ENCODE measurements around the gene ZNF473.

Gene ZNF473

GRCh38 chr19:50003810-50004419, 21.9 kb upstream of the ZNF473 start:
- no peak for DNase-seq (ENCODE audit: low read depth)

DNA sequence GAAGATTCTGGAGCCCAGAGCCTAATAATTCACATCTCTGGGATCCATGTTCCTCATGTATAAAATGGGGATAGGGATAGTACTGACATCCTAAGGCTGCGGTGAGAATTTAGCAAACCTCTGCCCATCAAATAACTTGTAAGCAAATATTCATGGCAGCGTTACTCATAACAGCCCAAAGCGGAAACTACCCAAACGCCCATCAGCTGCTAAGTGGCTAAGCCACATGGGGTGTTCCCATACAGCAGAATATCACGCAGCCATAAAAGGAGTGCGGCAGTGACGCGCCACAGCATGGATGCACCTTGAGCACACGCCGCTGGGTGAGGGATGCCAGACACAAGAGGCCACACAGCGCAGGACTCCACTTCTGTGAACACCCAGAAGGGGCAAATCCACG, 20.4 kb upstream of the ZNF473 start:
- DNase-seq (ENCODE audit: low read depth) = no peak

DNA sequence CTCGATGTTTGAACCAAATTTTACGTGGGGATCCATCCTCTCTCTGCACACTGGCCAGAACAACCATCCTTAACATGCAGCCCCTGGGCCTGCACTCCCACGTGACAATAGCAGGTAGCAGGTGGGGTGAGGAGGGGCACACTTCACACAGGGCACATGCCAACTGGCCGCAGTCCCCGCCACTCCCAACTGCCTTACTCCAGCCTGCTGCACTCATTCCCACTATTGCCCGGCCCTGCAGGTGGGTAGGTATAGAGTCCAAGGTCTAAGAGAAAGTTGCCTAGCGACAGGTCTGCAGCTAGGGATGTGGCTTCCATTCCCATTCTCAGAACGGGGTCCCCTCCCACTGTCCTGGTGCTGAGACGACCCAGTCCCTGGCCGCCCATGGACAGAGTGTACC, 18.6 kb upstream of the ZNF473 start:
- DNase-seq (ENCODE audit: low read depth) = no peak

DNA sequence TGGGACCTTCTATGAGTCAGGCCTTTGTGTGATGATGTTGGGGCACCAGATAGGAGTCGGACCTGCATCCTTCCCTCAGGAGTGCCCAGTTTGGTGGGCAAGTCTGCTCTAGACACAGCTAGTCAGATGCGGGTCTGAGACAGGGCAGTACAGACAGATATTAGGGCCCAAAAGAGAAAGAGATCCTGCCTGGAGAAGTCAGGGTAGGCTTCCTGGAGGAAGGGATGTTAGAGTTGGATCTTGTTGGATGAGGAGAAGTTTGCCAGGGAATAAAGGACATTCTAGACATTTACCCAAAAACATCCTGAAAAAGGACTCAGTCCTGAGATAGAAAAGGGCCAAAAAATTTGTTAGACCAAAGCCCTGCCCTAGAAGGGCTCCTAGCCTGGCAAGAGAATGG, 17.9 kb upstream of the ZNF473 start:
- DNase-seq (ENCODE audit: low read depth) = no peak

DNA sequence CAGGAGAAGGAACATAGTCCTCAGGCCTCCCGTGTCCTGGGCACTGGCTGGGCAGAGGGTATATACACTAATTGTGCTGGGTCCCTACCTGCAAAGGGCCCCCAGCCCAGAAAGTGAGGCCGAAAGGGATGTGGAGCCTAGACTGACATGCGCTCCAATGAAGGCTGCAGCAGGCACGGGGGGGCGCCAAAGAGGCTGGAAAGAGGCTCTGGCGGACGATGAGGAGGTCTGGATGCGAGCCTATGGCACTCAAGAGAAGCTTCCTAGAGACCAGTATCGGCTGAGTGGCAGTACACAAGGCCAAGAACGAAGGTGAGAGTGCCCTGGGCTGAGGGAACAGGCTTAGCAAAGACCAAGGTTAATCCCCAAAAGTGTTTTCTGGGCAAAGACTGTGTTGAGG, 17.3 kb upstream of the ZNF473 start:
- DNase-seq (ENCODE audit: low read depth) = no peak

DNA sequence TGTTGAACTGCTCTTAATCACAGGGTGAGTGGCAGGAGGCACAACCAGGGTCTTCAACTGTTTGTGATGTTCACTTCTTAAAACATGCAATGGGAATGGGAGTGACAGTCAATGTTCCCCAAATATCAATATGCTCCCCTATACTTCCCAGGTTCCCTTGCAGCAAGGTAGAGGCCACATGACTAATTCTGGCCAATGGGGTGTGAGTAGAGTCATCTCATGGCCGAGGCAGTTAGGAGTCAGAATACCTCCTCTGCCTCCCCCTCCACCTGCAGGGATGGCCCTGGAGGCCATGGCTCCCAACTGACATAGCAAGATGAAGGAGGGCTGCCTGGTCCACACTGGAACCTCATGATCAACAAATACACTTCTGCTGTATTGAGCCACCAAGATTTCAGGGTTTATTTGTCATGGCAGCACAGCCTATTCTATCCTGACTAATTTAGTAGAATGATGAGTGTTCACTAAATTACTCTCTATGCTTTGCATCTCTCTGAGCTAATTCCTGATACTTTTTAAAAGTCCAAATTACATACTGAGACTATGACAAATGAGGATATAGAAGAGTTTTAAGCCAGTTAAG, 9.5 kb upstream of the ZNF473 start:
- DNase-seq (ENCODE audit: low read depth) = no peak

GRCh38 chr19:50020481-50020880, 5.3 kb upstream of the ZNF473 start:
- DNase-seq (ENCODE audit: low read depth) = no peak

- DNase-seq (ENCODE audit: low read depth) = no peak
Measured at GRCh38 chr19:50022823-50023222, 3.0 kb upstream of the ZNF473 start.

- DNase-seq (ENCODE audit: low read depth) = no peak
Measured at GRCh38 chr19:50024719-50025021, 1.1 kb upstream of the ZNF473 start.

DNA sequence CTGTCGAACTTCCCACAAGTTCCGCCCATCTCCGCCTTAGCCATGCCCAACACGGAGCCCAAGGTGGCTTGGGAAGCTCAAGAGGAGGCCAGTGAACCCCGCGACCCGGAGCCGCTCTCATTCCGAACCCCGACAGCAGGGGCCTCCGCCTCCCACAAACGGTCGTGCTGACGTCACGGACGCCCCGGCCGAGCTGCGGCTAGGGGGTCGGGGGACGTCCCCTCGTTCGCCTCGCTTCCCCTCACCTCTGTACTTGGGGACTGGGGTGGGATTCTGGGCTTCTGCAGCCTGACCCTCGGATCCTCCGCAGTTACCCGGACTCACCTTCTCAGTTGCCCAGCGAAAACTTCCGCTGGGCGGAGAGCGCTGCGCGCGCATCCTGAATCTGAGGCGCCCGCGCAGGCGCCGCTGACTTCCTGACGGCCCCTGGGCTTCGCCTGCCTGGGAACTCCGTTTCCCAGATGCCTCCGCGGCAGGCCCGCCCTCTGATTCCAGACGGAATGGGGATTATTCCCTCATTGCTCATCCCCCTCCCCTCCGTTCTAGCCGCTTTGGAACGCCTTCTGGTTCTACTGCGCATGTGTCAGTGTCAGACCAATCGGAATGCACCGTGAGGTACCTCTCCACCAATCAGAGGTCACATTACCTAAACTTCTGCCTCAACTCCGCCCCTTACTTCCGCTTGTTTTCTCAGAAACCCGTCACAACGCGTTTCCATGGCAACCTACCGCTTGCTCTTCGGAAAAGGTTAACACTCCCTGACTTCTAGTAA, 597 bp upstream of the ZNF473 start, which contains the start of gene VRK3:
Gene VRK3, minus strand, starts transcription at position 351 of the 772 bp plus-strand sequence. CDS start 9,210 bp downstream, outside the sequence.
- peak; percentile 96 for DNase-seq (ENCODE audit: low read depth)

DNA sequence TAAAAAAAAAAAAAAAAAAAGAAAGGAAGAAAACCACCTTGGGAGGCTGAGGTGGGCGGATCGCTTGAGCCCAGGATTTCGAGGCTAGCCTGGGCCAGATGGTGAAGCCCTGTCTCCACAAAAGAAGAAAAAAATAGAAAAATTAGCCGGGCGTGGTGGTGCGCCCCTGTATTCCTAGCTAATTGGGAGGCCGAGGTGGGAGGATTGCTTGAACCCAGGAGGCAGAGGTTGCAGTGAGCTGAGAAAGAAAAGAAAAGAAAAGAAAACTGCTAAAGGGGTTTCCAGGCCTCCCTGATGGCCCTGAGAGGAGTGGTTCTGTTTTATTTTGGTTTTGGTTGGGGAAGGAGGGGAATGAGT, 723 bp downstream of the ZNF473 start:
- no peak for DNase-seq (ENCODE audit: low read depth)

GRCh38 chr19:50030225-50030624, 4.4 kb downstream of the ZNF473 start:
- DNase-seq (ENCODE audit: low read depth) = no peak

- no peak for DNase-seq (ENCODE audit: low read depth)
Measured at GRCh38 chr19:50030937-50031336, 5.1 kb downstream of the ZNF473 start.

GRCh38 chr19:50036908-50037307, 11.1 kb downstream of the ZNF473 start:
- DNase-seq (ENCODE audit: low read depth) = no peak

GRCh38 chr19:50039968-50040367, 14.2 kb downstream of the ZNF473 start:
- no peak for DNase-seq (ENCODE audit: low read depth)

DNA sequence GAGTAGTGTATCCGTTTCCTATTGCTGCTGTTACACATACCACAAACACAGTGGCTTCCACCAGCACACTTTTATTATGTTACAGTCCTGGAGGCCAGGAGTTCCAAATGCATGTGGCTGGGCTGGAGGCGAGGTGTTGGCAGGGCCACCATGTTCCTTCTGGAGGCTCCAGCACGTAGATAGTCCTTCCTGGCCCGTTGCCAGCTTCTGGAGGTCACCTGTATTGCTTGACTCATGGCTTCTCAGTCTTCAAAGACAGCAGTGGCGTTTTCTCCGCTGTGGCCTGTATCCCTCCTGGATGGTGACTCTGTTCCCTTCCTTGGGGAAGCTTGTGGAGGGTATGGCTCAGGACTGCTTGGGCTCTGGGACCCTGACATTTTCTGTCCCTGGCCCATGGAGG, 15.2 kb downstream of the ZNF473 start:
- DNase-seq (ENCODE audit: low read depth) = no peak

DNA sequence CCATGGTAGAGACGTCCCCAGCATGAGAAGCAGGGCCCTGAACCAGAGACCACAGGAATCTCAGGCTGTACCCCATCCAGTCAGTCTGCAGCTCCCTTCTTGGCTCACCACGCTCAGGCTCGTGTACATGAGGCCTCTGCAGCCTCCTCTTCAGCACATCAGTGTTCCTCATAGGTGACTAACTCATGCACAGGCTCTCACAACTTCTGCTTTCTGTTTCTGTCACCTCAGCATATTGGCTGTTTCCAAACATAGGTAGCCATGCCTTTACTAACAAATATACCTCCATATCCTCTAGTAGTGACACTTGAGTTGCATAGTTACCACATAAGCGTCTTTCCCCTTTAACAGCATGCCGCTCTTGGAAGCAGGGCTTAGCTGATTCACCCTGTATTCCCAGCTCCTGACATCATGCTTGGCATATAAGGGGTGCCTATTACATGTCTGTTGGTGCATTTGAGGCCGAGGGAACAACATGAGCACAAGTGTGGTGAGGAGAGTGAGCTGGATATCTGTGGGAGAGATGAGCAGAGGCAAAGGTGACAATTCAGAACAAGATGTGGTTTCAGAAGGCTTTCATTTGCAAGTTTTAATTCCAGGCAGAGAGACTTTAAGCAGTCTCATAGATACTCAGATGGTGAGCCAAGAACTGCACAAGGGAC, 16.7 kb downstream of the ZNF473 start:
- no peak for DNase-seq (ENCODE audit: low read depth)

DNA sequence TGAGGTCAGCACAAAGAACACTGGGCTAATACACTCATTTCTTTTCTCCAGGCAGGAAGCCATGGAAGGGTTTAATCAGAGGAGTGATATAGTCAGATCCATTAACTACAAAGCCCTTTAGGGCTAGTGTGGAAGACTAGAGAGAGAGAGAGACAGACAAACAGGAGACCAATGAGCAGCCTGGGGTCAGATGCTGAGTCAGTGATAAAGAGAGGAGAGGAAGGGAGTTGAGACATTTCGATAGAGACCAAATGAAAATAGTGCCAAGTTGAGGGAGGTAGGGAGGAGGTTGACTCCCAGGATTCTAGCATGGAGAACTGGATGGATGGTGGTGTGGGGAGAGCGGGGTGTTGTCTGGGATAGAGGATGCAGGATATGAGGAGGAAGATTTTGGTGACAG, 18.2 kb downstream of the ZNF473 start:
- no peak for DNase-seq (ENCODE audit: low read depth)

DNA sequence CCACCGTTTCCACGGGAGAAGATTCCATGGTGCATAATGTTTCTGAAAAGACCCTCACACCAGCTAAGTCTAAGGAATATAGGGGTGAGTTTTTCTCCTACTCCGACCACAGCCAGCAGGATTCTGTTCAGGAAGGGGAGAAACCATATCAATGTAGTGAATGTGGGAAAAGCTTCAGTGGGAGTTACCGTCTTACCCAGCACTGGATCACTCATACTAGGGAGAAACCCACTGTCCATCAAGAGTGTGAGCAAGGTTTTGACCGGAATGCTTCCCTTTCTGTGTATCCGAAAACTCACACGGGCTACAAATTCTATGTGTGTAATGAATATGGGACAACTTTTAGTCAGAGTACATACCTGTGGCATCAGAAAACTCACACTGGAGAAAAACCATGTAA, 19.1 kb downstream of the ZNF473 start:
- no peak for DNase-seq (ENCODE audit: low read depth)

DNA sequence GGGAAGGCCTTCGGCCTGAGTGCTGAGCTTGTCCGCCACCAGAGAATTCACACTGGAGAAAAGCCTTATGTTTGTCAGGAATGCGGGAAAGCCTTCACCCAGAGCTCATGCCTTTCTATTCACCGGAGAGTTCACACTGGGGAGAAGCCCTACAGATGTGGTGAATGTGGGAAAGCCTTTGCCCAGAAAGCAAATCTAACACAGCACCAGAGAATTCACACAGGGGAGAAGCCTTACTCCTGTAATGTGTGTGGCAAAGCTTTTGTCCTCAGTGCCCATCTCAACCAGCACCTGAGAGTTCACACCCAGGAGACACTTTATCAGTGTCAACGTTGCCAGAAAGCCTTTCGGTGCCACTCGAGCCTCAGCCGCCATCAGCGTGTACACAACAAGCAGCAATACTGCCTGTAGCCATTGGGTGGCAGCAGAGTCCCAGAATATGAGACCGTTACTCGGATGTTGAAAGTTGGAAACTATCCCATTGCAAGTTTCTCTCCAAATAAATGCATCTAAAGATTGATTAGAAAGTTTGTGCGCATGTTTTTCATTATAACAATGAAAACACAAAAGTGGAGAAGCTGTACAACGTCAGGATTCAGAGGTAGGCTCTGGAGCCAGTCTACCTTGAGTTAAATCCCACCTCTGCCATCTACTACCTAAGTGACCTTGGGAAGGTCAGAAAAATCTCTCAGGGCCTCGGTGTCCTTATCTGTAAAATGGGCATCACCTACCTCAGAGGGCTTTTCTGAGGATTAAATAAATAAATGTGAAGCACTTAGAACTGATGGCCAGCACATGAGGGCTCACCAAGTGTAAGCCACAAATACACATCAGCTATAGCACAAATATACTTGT, 21.1 kb downstream of the ZNF473 start:
- DNase-seq (ENCODE audit: low read depth) = peak; percentile 36

- no peak for DNase-seq (ENCODE audit: low read depth)
Measured at GRCh38 chr19:50047671-50048070, 21.9 kb downstream of the ZNF473 start.

Measured in stimulated activated CD8-positive, alpha-beta memory T cell treated with anti-CD3 and anti-CD28 coated beads, Interleukin-4, amount 100 ng/mL, for 24 hours (primary cell).